Stimulated activated CD4-positive, alpha-beta T cell treated with anti-CD3 and anti-CD28 coated beads, Interleukin-1b, Interleukin-23, amount 100 ng/mL, for 4 hours (primary cell): ENCODE results near the gene GPRIN1.

Source experiments
- DNase-seq, 2 donors: peaks; one replicate each; pipeline ENCODE4 v3.0.0-alpha.2; 2020; ENCODE audit warnings: low read depth in 2 of 2

The GPRIN1 gene

DNA sequence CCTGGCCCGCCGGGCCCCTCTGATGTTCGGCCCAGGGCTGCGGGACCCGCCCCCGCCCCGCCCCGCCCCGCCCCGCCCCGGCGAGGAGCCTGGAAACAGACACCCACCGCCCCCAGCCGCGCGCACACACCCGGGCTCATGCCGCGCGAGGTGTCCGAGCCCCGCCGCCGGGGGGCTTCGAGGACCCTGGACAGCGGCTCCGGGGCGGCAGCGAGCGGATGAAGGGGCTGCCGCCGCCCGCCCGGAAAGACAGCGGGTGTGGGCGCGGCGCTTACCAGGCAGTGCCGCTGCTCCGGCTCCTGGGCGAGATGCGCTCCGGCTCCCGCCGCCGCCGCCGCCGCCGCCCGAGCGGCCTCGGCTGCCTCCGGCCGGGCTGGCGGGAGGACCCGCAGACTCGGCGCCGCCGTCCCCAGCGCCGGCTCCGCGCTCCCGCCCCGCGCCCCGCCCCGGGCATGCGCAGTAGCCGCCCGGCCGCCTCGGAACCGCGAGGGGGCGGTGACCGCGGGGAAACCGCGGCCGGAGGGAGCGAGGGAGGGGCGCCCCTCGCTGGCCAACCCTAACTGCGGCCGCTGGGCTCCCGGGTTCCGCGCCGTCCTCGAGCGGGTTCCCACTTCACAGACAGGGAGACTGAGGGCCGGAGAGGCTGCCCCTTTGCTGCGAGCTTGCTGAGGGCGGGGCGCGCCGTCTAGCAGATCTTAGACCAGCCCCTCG, at the start of gene GPRIN1:
GPRIN1 (minus strand) TSS at position 433 of the 711 bp plus-strand sequence. CDS start 10,322 bp downstream, outside the sequence.
- peak; percentile 30 to 68 for DNase-seq

DNA sequence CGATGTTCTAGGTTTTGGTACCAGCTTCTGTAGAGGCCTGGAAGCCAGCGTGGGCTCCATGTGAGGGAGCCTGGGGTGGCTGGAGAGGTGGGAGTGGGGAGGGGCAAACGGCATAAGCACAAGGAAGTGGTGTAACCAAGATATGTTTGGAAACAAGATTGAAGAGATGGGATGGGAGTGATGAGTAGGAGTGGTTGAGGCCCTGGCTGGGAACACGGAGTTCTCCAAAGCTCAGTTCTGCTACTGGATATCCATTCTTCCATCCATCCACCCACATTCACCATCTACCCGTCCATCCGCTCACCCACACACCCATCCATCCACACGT, 49.5 kb upstream of the GPRIN1 start:
- DNase-seq = no peak

DNA sequence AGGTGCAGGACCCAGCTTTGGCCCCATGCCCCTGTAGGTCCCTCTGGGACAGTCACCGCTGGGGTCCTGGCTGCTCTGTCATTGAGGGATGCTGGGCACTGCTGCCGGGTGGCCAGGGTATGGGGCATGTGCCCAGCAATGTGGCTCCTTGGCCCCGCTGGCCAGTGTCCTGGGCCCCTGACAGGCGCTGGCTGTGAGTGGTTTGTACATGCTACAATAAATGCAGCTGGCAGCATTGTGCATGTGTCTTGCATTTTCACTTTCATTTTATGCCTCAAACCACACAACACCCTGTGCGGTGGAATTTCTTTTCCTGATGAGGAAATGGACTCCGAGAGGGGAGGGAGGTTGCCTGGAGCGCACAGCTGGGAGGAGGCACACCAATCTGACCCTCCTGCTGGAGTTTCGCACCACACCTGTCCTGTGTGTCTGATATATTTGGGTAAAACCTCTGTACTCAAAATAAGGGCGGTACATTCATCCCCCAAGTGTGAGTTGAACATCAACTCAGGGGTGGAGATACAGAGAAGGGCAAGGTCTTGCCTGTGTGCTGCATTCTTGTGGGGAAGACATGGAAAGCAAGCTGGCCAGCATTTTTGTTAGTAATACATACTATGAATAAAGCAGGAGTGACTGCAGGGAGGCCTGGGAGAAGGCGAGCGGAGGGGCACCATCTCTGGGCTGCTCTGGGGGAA, 49.0 kb upstream of the GPRIN1 start:
- DNase-seq = no peak

DNA sequence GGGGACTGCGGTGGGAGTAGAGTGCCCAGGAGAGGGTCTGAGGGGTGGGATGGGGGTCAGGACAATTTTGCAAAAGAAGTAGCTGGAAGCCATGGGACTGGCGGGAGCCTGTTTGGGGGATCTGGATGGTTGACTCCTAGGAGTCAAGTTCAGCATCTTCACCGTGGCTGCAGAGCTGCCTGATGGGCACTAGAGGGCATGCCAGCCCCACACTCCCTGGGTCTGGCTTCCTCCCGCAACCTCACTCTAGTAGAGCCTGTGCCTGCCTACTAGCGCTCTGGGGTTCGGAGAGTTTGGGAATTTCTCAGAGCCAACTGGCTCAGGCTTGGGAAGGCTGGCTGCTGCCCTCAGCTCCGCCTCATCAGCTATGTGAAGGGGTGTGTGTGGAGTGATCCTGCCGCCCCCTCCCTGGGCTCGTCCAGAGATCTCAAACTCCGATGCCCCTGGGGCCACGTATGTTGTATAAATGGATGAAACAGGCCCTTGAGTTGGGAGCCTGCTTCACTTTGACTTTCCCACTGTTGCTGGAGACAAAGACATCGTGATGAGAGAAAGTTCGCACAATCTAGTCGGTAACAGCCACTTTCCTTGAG, 48.1 kb upstream of the GPRIN1 start:
- peak; percentile 56 to 62 for DNase-seq

DNA sequence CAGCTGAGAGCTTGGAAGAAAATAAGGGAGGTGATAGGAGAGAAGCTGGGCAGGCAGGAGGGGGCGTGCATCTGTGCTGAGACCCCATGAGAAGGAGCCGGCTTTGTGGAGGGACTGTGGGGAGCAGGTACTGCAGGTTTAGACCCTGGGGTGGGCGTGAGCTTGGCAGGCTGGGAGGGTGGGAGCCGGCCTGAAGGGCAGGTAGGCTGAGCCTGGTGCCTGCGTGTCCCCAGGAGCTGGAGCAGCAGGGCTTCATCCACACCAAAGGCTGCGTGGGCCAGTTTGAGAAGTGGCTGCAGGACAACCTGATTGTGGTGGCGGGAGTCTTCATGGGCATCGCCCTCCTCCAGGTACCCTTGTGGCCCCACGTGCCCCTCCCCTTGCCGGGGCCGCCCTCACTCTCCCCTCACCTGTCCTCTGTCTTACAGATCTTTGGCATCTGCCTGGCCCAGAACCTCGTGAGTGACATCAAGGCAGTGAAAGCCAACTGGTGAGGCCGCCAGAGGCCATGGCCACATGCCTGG, 46.6 kb upstream of the GPRIN1 start:
- DNase-seq = no peak

DNA sequence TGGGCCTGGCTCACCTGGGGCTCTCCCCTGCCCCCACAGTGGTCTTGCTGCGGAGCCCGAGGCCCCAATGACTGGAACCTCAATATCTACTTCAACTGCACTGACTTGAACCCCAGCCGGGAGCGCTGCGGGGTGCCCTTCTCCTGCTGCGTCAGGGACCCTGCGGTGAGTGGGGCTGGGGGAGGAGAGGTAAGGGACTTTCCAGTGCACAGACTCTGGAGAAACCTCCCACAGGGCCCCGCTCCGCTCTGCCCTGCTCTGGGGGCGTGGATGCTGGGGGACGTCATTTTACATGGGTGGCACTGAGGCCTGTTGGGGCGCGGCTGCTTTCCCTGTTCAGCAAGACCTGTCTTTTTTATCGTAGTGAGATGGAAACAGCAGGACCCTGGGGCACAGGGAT, 44.9 kb upstream of the GPRIN1 start:
- no peak for DNase-seq

DNA sequence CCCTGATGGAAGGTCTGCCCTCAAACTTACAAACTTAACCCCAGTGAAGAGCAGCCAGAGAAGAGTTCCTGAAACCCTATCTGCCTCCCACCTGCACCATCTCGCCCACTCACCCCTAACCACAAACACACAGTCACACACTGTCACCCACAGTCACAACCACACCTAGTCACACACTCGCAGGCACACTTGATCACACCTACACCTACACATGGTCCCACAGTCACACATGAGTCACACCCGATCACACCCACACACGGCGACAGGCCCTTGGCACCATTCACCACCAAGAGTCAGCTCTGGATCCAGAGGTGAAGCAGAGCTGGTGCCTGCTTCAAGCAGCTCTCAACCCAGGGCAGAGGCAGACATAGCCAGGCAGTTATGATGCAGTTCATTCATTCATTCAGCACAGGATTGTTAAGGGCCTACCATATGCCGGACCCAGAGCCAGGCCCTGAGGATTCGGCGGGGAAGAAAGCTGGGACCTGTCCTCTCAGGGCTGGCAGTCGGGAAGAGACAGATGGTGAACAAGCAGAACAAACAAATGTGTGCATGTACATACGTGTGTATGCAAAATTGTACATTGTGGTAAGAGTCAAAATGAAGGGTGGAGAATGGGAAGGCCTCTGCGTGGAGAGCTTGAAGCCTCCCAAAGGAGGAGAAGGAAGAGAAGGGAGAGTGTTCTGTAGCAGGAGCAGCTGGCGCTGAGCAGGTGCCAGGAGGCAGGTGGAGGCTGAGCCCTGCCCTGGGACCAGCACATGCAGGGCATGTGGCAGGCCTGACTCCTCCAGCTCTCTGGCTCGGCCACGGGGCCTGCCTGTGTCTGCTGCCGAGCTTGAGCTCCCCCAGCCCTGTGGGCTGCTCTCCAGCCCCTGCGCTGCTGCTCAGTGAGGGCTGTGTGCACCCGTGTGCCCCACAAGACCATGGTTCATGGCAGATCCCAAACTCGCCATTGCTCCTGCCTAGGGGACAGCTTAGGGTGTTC, 43.7 kb upstream of the GPRIN1 start:
- DNase-seq = peak; percentile 65 to 85

DNA sequence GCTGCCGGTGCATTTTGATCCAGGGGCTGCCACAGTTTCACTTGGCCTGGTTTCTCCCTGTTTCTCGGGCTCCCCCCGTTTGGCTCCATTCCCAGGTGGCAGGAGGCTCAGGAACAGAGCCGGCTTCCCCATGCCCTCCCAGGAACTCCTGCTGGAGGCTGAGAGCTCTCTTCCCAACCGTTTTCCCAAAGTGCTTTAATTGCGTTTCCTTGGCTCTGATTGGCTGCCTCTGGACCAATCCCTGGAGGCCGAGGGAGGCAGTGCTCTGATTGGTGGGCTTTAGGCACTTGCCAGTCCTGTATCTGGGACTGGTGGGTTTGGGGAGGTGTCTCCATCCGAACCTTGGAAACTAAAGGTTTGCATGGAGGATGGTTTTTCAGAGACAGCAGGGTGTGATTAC, 42.2 kb upstream of the GPRIN1 start:
- no peak for DNase-seq

DNA sequence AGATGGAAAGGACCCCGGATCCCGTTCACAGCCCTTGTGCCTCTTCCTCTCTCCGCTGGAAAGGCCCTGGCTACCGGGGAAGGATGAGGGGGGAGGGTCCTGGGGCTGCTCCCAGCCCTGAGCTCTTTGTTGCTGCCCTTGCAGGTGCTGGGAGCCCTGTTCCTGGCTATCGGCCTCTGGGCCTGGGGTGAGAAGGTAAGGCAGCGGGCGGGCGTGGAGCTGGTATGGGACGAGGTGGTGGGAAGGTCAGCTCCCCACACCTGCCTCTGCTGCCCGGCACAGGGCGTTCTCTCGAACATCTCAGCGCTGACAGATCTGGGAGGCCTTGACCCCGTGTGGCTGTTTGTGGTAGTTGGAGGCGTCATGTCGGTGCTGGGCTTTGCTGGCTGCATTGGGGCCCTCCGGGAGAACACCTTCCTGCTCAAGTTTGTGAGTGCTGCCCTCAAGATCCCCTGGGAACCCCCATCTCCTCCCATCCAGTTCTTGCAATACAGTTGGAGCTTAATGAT, 41.6 kb upstream of the GPRIN1 start:
- DNase-seq = no peak

DNA sequence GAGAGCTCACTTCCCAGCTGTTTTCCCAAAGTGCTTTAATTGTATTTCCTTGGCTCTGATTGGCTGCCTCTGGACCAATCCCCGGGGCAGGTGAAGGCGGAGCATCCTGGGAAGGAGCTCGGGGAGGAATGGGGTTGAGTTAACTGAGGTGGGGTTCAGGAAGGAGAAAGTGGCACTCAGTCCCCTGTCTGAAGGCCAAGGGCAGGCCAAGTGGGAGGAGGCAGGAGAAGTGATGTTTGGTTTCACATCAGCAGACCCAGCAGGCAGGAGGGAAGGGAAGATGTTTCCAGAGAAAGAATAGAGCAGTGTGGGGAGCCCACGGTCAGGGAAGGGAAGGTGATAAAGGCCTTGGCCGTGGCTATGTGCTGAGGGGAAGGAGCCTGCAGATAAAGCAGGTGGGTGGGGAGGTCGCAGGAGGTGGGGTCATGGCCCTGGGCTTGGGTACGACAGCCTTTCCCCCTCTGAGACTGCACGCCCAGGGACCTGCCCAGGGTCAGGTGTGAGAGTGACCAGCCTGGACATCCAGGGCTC, 40.5 kb upstream of the GPRIN1 start:
- DNase-seq = no peak

DNA sequence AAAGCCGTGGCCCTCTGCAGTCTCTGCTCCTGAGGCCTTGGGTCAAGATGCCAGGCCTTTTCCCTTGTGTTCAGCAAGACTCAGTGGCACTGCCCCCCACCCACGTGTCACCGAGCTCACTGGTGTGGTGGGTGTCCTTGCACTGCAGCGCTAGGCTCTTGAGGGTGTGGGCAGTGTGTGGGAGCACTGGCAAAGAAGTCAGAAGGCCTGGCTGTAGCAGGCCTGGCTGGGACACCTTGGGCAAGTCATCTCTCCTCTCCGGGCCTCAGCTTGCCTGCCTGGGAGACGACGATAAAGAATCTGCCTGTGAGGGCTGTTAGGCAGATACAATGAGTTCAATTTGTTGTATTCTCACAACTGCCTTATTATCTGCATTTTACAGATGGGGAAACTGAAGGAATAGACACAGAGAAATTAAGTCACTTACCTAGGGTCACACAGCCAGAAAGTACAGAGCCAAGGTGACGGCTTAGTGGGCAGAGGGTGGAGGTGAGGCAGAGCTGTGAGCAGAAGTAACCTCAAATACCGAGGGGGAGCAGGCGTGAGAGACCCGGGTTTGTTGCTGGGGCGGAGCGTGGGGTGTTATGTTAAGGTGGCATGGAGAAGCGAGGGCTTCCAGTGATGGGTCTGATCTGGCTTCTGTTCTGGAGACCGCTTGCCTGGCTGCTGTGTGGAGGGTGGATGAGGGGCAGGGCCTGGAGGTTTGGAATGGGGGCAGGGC, 38.7 kb upstream of the GPRIN1 start:
- no peak for DNase-seq

DNA sequence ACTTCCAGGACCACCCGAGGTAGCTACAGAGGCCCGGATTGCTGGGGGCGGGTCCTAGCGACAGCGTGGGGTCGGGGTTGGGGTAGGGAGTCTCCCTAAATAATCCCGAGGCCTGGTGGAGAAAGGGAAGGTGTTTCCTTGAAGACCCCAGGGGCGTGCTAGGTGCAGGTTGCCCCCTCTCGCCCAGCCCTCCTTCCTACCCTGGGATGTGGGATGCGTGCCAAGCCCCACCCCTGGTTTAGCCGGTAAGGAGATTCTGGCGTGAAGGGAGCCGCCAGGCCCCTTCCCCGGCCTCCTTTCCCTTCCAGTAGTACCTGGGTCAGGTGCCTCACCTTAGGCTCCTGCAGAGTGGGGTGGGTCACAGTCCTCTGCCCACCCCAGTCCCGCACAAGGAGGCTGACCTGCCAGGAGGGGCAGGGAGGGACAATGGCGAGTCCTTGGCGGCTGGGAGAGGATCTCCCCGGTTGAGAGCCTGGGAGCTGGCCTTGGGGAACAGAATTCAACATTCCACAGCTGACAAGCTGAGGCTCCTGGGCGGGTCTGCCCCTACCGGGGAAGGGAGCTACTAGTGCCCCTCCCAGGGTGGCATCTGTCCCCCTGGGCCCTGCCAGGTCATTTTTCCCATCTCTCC, 38.0 kb upstream of the GPRIN1 start:
- DNase-seq = no peak

DNA sequence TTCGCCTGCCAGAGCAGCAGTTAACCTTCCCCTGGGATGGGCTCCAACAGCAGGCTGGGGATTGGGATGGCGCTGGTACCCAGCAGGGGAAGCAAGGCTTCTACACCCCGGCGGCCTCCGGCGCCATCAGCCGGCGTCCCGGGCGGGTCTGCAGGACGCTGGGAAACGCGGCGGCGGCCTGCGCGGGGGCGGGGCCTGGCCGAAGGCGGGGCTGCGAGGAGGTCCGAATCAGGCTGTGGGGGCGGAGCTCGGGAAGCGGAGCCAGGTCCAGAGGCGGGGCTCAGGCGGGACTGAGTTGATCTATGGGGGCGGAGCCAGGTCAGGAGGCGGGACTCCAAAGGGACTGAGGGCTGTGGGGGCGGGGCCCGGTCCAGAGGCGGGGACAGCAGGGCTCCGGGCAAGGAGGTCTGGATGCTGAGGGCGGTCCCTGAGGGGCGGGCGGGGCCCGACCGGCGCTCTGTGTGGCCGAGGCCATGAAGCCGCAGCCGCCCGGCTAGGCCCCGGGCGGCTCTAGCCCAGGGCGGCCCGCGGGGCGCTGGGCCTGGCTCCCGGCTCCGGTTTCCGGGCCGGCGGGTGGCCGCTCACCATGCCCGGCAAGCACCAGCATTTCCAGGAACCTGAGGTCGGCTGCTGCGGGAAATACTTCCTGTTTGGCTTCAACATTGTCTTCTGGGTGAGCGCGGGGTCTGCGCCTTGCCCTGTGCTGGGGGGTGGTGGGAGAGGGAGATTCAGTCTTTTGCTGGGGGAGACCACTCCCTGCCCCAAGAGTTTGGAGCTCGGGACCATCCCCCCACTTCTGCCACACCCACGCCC, 37.3 kb upstream of the GPRIN1 start, which contains the start of gene TSPAN17:
TSPAN17 (plus strand) TSS at position 455 of the 813 bp plus-strand sequence; CDS start at position 587, 132 bp downstream.
- DNase-seq = peak; percentile 94 to 99

DNA sequence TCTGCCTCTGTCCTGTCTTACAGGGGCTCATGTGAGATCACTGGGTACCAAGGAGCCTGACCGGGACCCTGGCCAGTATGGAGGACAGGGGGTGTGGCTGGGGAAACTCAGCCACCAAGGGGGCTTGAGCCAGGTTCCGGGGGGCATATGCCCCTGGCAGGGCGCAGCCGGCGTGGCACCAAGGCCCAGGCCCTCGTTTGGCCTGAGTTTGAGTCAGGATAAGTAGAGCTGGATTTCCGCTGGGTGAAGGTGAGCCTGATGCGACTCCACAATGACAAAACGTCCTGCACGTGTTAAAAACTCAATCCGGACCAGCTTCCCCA, 36.7 kb upstream of the GPRIN1 start:
- DNase-seq = no peak

DNA sequence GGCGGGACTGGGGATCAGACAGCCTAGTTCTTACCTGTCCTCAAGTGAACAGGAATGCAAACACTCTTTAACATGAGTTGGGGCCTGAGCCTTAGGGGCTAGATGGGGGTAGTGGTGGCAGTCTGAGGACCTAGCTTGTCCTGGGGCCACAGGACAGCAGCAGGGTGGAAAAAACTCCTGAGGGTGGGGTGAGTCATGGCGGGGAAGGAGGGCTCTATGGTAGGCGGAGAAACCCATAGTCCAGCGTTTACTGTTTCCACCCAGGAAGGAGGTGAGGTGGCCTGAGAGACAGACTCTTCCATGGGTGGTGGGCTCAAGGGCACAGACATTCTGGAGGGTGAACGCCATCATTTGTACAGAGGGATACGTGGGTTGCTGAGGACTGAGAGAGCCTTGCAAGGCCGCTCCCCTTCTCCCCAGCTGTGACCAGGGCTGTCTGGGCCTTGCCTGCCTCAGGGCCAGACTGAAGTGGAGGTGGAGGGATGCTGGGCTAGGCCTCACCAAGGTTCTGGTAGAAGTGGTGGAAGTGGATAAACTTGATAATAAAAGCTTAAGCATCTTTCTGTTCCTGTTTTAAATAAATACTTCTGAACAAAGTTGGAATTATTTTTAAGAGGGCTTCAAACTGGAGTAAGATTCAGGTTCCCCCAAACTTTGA, 36.2 kb upstream of the GPRIN1 start:
- DNase-seq = no peak

DNA sequence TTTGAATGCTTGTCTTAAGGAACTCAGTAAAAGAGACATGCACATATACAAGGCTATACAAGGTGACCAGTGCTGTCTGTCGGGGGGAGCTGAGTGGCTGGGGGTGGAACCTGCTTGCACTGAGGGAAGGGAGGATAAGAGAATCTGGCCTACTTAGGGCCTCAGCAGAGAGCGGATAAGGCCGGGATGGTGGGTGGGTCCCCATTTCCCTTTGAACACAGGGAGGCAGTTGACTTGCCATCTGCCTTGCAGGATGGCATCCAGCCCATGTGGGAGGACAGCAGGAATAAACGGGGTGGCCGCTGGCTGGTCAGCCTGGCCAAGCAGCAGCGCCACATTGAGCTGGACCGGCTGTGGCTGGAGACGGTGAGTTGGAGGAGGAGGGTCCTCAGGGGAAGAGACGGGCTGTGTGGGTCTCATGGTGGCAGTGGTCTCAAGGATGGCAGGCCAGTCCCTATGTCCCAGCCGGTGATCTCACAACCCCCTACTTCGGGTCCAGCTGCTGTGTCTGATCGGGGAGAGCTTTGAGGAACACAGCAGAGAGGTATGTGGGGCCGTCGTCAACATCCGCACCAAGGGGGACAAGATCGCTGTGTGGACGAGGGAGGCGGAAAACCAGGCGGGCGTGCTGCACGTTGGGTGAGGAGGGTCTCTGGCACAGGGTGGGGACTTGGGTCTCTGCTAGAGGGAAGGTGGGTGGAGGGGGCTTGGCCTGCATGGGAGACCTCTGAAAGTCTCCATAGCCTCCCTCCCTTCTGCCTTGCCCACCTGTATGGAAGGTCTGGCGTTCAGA, 35.1 kb upstream of the GPRIN1 start:
- no peak for DNase-seq

DNA sequence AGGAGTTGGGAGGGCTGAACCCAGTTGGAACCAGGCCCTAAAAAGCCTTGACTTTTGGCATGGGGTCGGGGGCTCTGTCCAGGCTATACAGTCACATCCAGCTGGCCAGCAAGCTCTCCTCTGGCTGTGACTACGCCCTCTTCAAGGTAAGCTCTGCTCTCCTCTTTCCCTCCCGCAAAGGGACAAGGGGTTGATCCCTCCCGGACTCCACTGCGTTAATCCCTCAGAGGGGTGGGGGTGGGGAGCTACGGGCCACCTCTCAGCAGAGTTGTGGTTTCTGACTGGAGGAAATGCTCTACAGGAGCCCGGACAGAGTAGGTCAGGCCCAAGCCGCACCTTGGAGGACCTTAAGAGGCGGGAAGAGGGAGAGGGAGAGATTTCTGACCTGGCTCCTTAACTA, 34.3 kb upstream of the GPRIN1 start:
- DNase-seq = no peak
